Adipocyte (in vitro differentiated cells): ENCODE data around the gene GRP.
A peak's percentile ranks its signal among the peaks of the same experiment; 100 is the strongest.

Source experiments
- DNase-seq: peaks from one replicate; pipeline ENCODE4 v3.0.0-alpha.2; 2015; ENCODE audit warnings: low read depth
- H3K27me3 ChIP-seq: replicated peaks from 2 replicates; pipeline ENCODE4 v1.7.0; 2013; ENCODE audit warnings: mild to moderate bottlenecking, low read length, moderate library complexity; ENCODE audit not compliant: control insufficient read depth, insufficient read depth
- H3K36me3 ChIP-seq: 2 replicates; pipeline ENCODE4 v1.7.0; 2013; ENCODE audit warnings: low read length, mild to moderate bottlenecking, moderate library complexity; ENCODE audit not compliant: control insufficient read depth, insufficient read depth, severe bottlenecking
- H3K4me1 ChIP-seq: 2 replicates; pipeline ENCODE4 v1.7.0; 2013; ENCODE audit warnings: mild to moderate bottlenecking, low read length, moderate library complexity; ENCODE audit not compliant: control insufficient read depth, insufficient read depth
- H3K4me3 ChIP-seq: 2 replicates; pipeline ENCODE4 v1.7.0; 2013; ENCODE audit warnings: mild to moderate bottlenecking, low read length, moderate library complexity
- H3K9ac ChIP-seq: 2 replicates; pipeline ENCODE4 v1.7.0; 2013; ENCODE audit warnings: mild to moderate bottlenecking, low read length, moderate library complexity
- H3K9me3 ChIP-seq: 2 replicates; pipeline ENCODE4 v1.7.0; 2013; ENCODE audit warnings: mild to moderate bottlenecking, low read length, moderate library complexity; ENCODE audit not compliant: control insufficient read depth

Gene GRP

DNA sequence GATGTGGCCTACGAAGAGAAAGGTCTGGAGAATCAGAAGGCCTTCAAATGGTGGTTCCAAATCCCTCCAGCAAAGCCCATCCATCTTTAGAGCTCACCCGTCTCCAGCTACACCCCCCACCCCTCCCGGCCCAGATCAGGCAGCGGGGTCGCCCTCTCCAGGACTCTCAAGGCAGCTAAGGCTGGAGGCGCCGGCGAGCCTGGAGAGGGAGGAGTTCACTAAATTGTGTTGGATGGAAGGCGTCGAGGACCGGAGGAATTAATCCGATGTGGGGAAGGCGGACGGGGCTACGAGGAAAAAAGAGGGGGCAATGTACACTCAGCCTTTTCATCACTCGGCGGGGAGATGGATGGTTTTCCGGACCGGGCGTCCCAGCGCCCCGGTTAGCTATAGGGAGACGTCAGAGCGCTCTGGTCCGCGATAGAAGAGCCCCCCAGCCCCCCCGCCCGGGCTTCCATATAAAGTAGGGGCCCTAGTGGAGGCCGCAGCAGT lies at the start of gene GRP:
Gene GRP (plus strand): TSS at position 487 of the 492 bp plus-strand sequence. CDS start 108 bp downstream, outside the sequence.
- Histone ChIP-seq H3K4me1 (no peaks in the 10 kb centered on the region), H3K9me3 (no peaks in the 10 kb centered on the region), H3K4me3 (no peak within 1 kb of the TSS), H3K36me3 (no peaks in the 10 kb centered on the region), H3K9ac (no peak within 1 kb of the TSS), H3K27me3 (peaks cover 73% of the 10 kb centered on the region)
- no peak for DNase-seq

DNA sequence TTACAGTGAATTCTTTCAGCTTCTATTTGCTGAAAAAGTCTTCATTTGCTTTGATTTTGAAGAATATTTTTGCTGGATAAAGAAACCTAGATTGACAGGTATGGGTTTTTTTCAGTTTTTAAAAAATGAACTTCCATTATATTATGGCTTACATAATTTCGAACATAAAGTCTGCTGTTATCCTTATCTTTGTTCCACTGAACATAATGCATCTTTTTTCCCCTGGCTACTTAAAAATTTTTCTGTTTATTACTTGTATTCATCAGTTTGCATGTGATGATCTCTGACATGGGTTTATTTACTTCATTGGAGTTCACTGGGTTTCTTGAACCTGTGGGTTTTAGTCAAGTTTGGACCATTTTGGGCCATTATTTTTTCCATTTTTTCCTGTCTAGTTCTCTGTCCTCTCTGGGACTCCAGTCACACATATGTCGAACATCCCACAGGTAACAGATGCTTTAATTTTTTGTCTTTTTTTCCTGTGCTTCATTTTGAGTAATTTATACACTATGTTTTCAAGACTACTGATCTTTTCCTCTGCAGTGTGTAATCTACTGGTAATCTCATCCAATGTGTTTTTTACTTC lies 47.2 kb upstream of the GRP start:
- Histone ChIP-seq H3K4me1 (no peaks in the 10 kb centered on the region), H3K9ac (no peak overlapping the region), H3K4me3 (no peak overlapping the region), H3K9me3 (peaks cover 54% of the 10 kb centered on the region), H3K36me3 (no peaks in the 10 kb centered on the region), H3K27me3 (no peaks in the 10 kb centered on the region)
- peak; percentile 19 for DNase-seq

DNA sequence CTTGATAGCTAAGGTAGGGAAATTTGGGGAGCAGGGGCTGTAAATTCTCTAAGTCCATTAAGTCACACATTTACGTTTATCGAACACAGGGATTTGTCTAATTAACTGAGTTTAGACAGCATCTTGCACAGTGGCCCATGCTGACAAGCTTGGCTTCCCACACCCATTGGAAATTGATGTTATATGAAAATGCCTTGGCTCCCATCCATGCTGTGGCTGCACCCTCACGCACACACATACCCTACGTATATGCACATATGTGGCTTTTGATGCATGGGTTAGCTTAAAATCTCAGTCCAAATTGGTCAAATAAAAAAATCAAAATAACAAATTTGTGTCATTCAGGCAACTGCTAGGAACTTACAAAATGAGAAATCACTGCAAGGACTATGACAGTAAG lies 42.5 kb upstream of the GRP start:
- Histone ChIP-seq H3K9ac (no peak overlapping the region), H3K27me3 (no peaks in the 10 kb centered on the region), H3K36me3 (no peaks in the 10 kb centered on the region), H3K4me1 (no peaks in the 10 kb centered on the region), H3K9me3 (peaks cover 25% of the 10 kb centered on the region), H3K4me3 (no peak overlapping the region)
- DNase-seq: no peak

DNA sequence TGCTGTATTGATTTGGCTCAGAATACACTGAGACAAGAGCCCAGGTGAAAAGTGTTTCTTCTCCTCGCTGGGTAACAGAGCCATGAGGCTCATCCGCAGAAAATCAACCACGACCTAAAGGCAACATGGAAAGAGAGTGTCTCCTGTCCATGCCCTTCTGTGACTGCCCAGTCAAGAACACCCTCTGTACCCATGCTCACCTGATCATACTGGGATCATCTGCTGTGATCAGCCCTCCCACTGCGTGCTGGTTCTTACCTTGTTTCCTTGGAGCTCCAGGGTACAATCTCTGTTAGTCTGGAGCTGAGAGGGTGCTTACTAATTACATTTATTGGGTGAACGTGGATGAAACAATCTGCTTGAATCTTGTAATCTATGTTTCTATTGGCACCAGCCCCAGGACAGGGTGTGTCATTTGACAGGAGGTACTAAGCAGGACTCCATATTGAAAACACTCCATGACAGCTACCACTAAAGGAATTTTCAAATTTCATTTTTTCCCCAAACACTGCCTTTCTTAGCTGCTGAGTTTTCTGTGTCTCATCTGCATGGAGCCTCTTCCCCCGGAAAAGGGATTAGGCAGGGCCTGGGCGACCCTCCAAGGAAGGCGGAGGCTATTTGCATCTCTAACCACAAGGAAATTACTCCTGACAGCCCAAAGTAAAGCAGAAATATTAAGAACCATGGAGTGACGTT lies 39.7 kb upstream of the GRP start:
- peak; percentile 88 for DNase-seq
- Histone ChIP-seq H3K27me3 (no peaks in the 10 kb centered on the region), H3K9ac (no peak overlapping the region), H3K36me3 (no peaks in the 10 kb centered on the region), H3K9me3 (peaks cover 5% of the 10 kb centered on the region), H3K4me3 (no peak overlapping the region), H3K4me1 (no peaks in the 10 kb centered on the region)

DNA sequence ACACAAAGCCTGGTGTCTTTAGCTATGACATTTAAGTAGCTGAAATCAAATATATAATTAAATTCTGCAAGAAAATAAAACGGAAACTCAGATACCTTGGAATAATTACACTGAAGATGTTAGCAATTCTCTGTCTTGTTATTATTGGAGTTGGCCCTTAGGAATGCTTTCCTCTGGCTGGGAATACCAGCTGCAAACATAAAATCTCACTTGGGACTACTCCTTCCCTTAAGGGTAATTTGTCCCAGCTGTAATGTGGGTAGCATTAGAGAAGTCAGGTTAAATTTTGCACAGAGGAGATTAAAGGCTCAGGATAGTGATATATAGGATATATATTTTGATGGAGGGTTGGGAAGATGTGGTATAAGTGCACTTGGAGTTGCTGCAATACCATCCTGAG lies 37.3 kb upstream of the GRP start:
- Histone ChIP-seq H3K9me3 (no peaks in the 10 kb centered on the region), H3K4me3 (no peak overlapping the region), H3K9ac (no peak overlapping the region), H3K27me3 (no peaks in the 10 kb centered on the region), H3K4me1 (no peaks in the 10 kb centered on the region), H3K36me3 (no peaks in the 10 kb centered on the region)
- DNase-seq: peak; percentile 38

DNA sequence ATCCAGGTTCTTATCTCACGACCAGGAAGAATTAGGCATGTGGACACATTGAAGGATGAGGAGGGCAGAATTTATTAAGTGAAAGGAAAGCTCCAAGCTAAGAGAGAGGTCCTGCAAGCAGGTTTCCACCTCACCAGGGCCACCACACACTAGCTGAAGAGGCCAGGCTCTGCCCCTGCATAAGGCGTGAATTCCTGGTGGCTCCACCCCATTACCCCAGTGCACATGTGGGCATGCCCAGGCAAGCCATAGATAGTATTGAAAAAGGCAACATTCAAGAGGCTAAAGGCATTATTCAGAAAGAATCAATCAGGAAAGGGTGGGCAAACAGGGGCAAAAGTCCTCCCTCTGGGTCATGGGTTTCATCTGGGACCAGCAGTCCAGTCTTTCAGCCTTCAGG lies 30.9 kb upstream of the GRP start:
- no peaks in the 10 kb centered on the region for H3K4me1 ChIP-seq
- no peaks in the 10 kb centered on the region for H3K36me3 ChIP-seq
- peaks cover 4% of the 10 kb centered on the region for H3K27me3 ChIP-seq
- DNase-seq: no peak
- peaks cover 4% of the 10 kb centered on the region for H3K9me3 ChIP-seq
- no peak overlapping the region for H3K4me3 ChIP-seq
- no peak overlapping the region for H3K9ac ChIP-seq

DNA sequence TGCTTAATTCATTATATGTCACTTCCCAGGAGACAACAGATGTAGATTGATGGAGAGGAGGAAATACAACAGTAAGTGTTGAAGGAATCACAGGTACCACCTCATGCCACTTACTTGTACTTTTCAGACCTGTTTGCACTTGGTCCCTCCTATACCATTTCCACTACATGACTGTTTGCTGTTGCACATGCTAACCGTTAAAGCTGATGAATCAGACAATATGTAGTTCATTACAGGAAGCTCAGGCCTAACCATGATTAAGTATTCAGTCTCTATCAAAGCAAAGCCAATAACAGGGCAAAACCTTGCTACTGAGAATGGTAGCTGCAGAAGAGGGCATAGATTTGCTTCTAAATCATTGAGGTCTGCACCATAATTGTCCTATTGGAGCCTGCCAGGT lies 30.2 kb upstream of the GRP start:
- no peaks in the 10 kb centered on the region for H3K36me3 ChIP-seq
- DNase-seq: no peak
- H3K9me3 ChIP-seq: peaks cover 4% of the 10 kb centered on the region
- H3K4me3 ChIP-seq: no peak overlapping the region
- H3K9ac ChIP-seq: no peak overlapping the region
- no peaks in the 10 kb centered on the region for H3K4me1 ChIP-seq
- peaks cover 4% of the 10 kb centered on the region for H3K27me3 ChIP-seq

DNA sequence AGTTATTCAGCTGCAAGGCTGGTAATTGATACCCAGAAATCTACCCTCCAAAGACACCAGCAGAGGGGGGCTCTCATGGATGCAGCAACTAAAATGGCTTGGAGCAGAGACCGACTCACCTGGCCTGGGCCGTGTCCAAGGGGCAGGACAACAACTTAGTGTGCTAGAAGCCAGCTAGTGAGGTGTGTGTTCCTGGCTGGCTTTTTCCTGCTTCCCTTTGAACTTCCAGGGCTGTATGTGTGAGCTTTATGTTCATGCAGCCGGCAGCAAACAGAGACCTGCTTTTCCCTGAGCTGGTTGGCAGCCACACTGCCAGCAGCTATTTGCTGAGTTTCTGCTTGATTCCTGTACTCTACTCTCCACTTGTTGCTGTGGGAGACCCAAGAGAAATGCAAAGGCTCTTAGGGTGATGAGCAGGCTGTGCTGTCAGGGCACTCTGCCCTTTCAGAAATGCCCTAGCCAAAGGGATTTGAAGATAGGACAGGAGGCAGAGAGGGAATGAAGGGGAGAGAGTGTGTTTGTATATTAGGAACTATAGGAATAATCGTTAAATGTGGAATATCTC lies 23.7 kb upstream of the GRP start:
- Histone ChIP-seq H3K4me3 (no peak overlapping the region), H3K4me1 (no peaks in the 10 kb centered on the region), H3K9ac (no peak overlapping the region), H3K36me3 (no peaks in the 10 kb centered on the region), H3K27me3 (peaks cover 38% of the 10 kb centered on the region), H3K9me3 (peaks cover 3% of the 10 kb centered on the region)
- no peak for DNase-seq

DNA sequence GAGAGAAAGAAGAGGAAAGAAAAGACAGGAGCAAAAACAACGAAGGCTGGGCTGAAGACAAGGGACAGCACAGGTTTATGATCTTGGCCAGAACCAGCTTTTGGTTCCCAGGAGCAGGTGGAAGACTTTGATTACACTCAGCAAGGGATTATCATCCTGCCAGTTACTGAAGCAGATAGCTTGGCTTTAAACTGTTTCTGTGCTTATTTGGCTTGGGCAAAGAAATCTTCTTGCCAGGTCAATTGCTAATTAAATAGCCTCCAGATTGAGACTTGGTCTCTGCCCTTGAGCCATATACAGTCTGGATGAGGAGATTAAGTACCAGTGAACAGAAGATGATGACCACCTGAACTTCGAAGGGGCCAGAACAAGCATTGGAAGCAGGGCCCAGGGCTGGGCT lies 22.3 kb upstream of the GRP start:
- H3K27me3 ChIP-seq: peaks cover 38% of the 10 kb centered on the region
- peaks cover 3% of the 10 kb centered on the region for H3K9me3 ChIP-seq
- no peaks in the 10 kb centered on the region for H3K4me1 ChIP-seq
- H3K4me3 ChIP-seq: no peak overlapping the region
- DNase-seq: no peak
- no peak overlapping the region for H3K9ac ChIP-seq
- H3K36me3 ChIP-seq: no peaks in the 10 kb centered on the region

DNA sequence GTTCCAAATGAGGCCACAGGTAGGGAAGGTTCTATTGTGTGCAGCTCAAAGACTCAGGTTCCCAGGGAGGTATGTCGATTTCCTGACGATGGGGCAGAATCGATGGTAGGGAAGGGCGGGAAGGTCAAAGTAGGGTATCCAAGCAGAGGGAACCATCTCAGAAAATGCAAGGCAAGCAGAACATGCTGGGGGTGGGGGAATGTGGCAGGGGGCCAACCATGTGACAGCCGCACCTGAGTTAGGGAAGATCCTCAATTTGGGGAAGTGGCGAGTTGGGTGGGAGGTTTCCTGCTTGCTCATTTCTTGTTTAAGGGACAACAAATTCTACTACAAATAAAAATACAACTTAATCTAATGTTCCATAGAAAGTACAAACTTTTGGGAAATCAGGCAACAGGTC lies 21.7 kb upstream of the GRP start:
- H3K9ac ChIP-seq: no peak overlapping the region
- DNase-seq: no peak
- H3K27me3 ChIP-seq: peaks cover 38% of the 10 kb centered on the region
- peaks cover 3% of the 10 kb centered on the region for H3K9me3 ChIP-seq
- no peaks in the 10 kb centered on the region for H3K36me3 ChIP-seq
- H3K4me3 ChIP-seq: no peak overlapping the region
- no peaks in the 10 kb centered on the region for H3K4me1 ChIP-seq

DNA sequence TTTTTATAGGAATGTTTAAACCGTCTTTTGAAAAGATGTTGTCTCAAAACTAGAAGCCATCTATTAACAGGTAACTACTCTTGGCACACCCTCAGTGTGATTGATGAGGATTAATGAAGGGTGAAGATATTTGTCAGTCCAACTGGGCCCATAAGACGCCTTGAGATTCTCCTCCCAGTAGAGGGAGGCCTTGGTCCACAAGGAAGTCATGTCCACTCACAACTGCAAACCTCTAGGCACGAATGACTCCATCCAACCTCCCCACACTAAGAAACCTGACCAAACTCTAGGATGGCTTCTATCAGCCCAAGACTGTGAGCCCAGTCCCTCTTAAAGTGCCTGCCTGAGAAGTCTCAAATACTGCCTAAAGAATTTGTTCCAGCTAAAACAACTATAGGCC lies 19.2 kb upstream of the GRP start:
- H3K9ac ChIP-seq: no peak overlapping the region
- H3K36me3 ChIP-seq: no peaks in the 10 kb centered on the region
- H3K4me1 ChIP-seq: no peaks in the 10 kb centered on the region
- H3K4me3 ChIP-seq: no peak overlapping the region
- H3K27me3 ChIP-seq: peaks cover 42% of the 10 kb centered on the region
- peaks cover 3% of the 10 kb centered on the region for H3K9me3 ChIP-seq
- peak; percentile 25 for DNase-seq
